Measurements from ENCODE around the gene BTN3A1. TPM values are rescaled to one million over a fixed set of nuclear protein-coding genes. Genes with fewer than 3 reads are reported as not detected.

Gene BTN3A1
- total and polyA plus RNA-seq, 2 of the 8 experiments (the other 6 are each of a cell fraction or from before 2014, with no cell fraction given): 4.7 to 5.6 TPM

- CTCF ChIA-PET (ENCODE audit: partially characterized antibody): interaction anchor here (1.2 to 2.3 kb wide), 2 partner anchors 7 to 70 kb away, joined by 4 to 8 read pairs; no protein-coding TSS in a partner anchor
- POLR2A ChIA-PET (ENCODE audit: partially characterized antibody): interaction anchor here (1.4 kb wide), 1 partner anchor 7 kb away, joined by 3 read pairs; no protein-coding TSS in a partner anchor
- no peak overlapping the region for H2BK5ac ChIP-seq (ENCODE audit: low read depth, low read length)
- H4K91ac ChIP-seq (replicated peaks; ENCODE audit: insufficient read length, low read length): no peak overlapping the region
- no peaks in the 10 kb centered on the region for H3K79me1 ChIP-seq (ENCODE audit: low read depth, low read length)
- H3K36me3 ChIP-seq (ENCODE audit: control insufficient read depth in 2 of 4, insufficient read depth in 4 of 4, low read length in 3 of 4): no peaks in the 10 kb centered on the region
- no peak overlapping the region for H3K18ac ChIP-seq (ENCODE audit: extremely low read depth, low read length)
- H4K5ac ChIP-seq (ENCODE audit: insufficient read length, low read depth, low read length): no peak overlapping the region
- H3K4me3 ChIP-seq (ENCODE audit: extremely low read depth in 1 of 4, insufficient read depth in 2 of 4, low read depth in 3 of 4, low read length in 4 of 4): no peak overlapping the region
- no peak overlapping the region for H3K4me2 ChIP-seq (ENCODE audit: insufficient read depth in 1 of 2, low read depth in 2 of 2, low read length in 2 of 2)
- no peak overlapping the region for H4K8ac ChIP-seq (ENCODE audit: extremely low read depth, insufficient read depth, low read length)
- H2BK20ac ChIP-seq (ENCODE audit: low read length): no peak overlapping the region
- H2BK120ac ChIP-seq (replicated peaks; ENCODE audit: low read depth, low read length): no peak overlapping the region
- no peak overlapping the region for H2BK12ac ChIP-seq (ENCODE audit: low read depth, low read length)
- H3K27ac ChIP-seq (ENCODE audit: low read depth, low read length): no peak overlapping the region
- FAIRE-seq: no peak
- TF ChIP-seq SAP30 (IDR thresholded peaks at IDR 0.05; ENCODE audit: insufficient read depth, insufficient replicate concordance, low read length): no peak
- no peak overlapping the region for H3K9ac ChIP-seq (replicated peaks in 1 of 4; ENCODE audit: extremely low read depth in 1 of 4, low read depth in 3 of 4, low read length in 3 of 4)
- no peaks in the 10 kb centered on the region for H3K79me2 ChIP-seq (ENCODE audit: control insufficient read depth in 1 of 2, insufficient read depth in 2 of 2, low read length in 2 of 2)
- no peaks in the 10 kb centered on the region for H3K27me3 ChIP-seq (replicated peaks in 1 of 4; ENCODE audit: control insufficient read depth in 3 of 4, extremely low read depth in 1 of 4, insufficient read depth in 3 of 4, low read length in 3 of 4)
- 92% methylated on average over 4 of the region's 4 CpGs; no CpG with 5 or more reads in 1 of the 2 experiments for WGBS, 2 experiments (ENCODE audit: extremely low coverage in 1 of 2, insufficient coverage in 1 of 2, insufficient read length in 1 of 2, insufficient replicate concordance in 2 of 2, low coverage in 1 of 2, low lambda C conversion rate in 2 of 2, missing lambda C conversion rate in 1 of 2)
- H3K56ac ChIP-seq (replicated peaks; ENCODE audit: insufficient read length, low read depth, low read length): no peak overlapping the region
- DNase-seq (ENCODE audit: low read depth in 1 of 2, low spot score in 2 of 2): no peak
- H4K20me1 ChIP-seq (replicated peaks in 1 of 2; ENCODE audit: control insufficient read depth in 1 of 2, insufficient read depth in 2 of 2, low read length in 2 of 2): no peaks in the 10 kb centered on the region
- H2AFZ ChIP-seq (ENCODE audit: low read length): no peak overlapping the region
- no peak overlapping the region for H3K23ac ChIP-seq (ENCODE audit: insufficient read length)
- peaks cover 5% of the 10 kb centered on the region in 2 experiments; a peak in 1 of 4 replicates for H3K9me3 ChIP-seq (ENCODE audit: insufficient read depth in 2 of 2, low read depth in 1 of 2, low read length in 1 of 2)
- H3K14ac ChIP-seq (ENCODE audit: insufficient read length): no peak overlapping the region
- peaks cover 0 to 6% (median 3%) of the 10 kb centered on the region in 4 experiments; a peak in 3 of 7 replicates for H3K4me1 ChIP-seq (replicated peaks in 1 of 4; ENCODE audit: control insufficient read depth in 3 of 4, insufficient read depth in 4 of 4, low read length in 3 of 4)
- no peak overlapping the region for H2BK15ac ChIP-seq (ENCODE audit: low read length)
- H2AK5ac ChIP-seq (ENCODE audit: low read depth, low read length): no peak overlapping the region
- H3K4ac ChIP-seq (replicated peaks; ENCODE audit: insufficient read length, low read depth, low read length): no peak overlapping the region
- no peaks in the 10 kb centered on the region for H3K23me2 ChIP-seq (ENCODE audit: low read depth, low read length)
Measured at GRCh38 chr6:26412954-26413353, 10.9 kb downstream of the BTN3A1 start.

Measured in H1 (cell line).